ENCODE results near the gene MPPED1. TPM values are rescaled to one million over a fixed set of nuclear protein-coding genes. Genes with fewer than 3 reads are reported as not detected.

MPPED1 gene
- total RNA-seq, 2 donors from 2014 or later, result 0.11 to 0.59 TPM

DNA sequence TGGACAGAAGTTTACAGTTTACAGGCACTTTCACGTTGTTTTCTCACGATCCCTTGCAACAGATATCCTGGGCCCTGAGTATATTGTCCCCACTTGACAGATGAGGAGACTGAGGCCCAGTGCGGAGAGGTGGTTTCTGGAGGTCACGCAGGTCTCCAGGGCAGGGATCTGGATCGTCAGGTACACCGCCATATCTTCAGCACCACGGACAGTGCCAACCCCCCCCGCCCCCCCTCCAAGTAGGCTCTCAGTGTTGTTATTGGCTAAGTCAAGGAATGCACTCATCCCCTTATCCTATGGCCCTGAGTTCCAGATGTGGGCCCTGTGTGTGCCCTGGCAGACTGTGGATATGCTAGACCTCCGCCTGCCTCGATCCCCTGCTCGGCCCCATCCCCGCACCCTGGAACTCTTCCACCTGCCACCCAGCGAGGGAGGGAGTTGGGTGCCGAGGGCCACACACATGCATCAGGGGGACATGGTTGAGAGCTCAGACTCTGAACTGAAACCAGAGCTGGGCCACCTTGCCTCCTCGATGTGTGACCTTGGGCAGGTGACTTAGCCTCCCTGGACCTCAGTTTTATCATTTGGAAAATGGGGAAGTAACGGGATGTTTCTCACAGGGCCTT, 37.5 kb downstream of the MPPED1 start:
- TF ChIP-seq, protein P1, sequence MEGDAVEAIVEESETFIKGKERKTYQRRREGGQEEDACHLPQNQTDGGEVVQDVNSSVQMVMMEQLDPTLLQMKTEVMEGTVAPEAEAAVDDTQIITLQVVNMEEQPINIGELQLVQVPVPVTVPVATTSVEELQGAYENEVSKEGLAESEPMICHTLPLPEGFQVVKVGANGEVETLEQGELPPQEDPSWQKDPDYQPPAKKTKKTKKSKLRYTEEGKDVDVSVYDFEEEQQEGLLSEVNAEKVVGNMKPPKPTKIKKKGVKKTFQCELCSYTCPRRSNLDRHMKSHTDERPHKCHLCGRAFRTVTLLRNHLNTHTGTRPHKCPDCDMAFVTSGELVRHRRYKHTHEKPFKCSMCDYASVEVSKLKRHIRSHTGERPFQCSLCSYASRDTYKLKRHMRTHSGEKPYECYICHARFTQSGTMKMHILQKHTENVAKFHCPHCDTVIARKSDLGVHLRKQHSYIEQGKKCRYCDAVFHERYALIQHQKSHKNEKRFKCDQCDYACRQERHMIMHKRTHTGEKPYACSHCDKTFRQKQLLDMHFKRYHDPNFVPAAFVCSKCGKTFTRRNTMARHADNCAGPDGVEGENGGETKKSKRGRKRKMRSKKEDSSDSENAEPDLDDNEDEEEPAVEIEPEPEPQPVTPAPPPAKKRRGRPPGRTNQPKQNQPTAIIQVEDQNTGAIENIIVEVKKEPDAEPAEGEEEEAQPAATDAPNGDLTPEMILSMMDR (conservative IDR thresholded peaks at IDR 0.05), result no peak
- no peaks in the 10 kb centered on the region for H3K36me3 ChIP-seq (ENCODE audit: control insufficient read depth, insufficient read depth, low read length)
- Mint-ChIP-seq H3K9me3 (no peaks in the 10 kb centered on the region), H3K27ac (no peak overlapping the region), H3K27me3 (ENCODE audit: insufficient read depth) (no peaks in the 10 kb centered on the region), H3K4me1 (no peaks in the 10 kb centered on the region), H3K4me3 (no peak overlapping the region), H3K36me3 (ENCODE audit: low read depth) (no peaks in the 10 kb centered on the region)
- no peak overlapping the region for H3K9ac ChIP-seq (ENCODE audit: extremely low read depth, low read length, poor library complexity, severe bottlenecking)
- peak; percentile 91 for DNase-seq
- WGBS, 2 experiments (ENCODE audit: insufficient coverage in 1 of 2, insufficient read length in 1 of 2), result 75 to 93% methylated on average over 10 to 16 of the region's 16 CpGs
- no peaks in the 10 kb centered on the region for H3K4me1 ChIP-seq (ENCODE audit: control insufficient read depth, insufficient read depth, low read length)
- H3K27me3 ChIP-seq (ENCODE audit: control insufficient read depth, insufficient read depth, low read length, poor library complexity, severe bottlenecking), result no peaks in the 10 kb centered on the region
- no peak overlapping the region for H3K4me3 ChIP-seq (ENCODE audit: low read length)
- H3K27ac ChIP-seq (ENCODE audit: low read depth, low read length), result no peak overlapping the region
- no peaks in the 10 kb centered on the region for H3K9me3 ChIP-seq (ENCODE audit: control insufficient read depth, low read length)

DNA sequence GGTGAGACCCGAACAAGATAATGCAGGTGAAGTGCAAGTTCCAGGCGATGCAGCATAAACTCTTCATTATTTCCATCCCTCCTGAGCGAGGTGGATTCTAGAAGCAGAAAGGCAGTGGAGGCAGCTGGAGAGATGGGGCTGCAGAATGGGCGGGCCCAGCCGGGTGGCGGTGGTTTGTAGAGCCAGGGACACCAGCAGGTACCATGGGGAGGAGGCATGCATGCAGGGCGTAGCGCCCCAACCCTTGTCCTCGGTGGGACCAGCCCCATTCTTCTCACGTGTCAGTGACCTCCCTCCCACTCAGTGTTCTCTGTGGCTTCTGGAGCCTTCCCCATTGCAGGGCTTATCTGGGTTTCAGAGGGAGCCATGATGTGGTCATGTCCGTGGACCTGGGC, 38.0 kb downstream of the MPPED1 start:
- no peak overlapping the region for H3K9ac ChIP-seq (ENCODE audit: extremely low read depth, low read length, poor library complexity, severe bottlenecking)
- TF ChIP-seq, protein P1 (conservative IDR thresholded peaks at IDR 0.05), result no peak

DNA sequence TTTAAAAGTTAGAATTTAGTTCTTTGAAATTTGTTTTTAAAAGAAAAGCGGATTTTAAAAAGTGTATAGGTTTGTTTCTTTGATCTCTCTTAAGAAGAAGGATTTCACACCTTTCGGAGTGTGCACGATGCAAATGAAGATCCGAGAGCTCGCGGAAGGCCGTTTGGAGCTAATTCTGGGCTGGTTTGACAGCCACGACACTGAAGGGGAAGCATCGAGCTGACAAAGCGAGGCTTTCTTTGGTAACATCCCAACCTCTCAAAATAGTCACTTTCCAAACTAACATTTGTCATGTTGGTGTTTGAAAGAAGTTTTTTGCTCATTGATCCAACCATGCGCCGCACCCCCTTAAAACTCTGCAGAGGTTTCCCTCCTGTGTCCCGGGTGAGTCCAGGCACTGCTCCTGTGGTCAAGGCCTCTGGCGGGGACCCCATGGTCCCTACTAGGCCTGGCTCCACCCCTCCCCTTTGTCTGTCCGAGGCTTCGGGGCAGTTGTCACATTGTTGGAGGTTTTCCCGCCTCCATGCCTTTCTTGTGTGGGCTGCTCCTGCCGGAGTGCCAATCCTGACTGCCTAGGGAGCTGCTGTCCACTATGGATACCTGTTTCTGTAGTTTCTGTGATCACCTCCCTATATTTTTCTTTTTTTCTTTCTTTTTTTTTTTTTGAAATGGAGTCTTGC, 39.7 kb downstream of the MPPED1 start:
- H3K36me3 ChIP-seq (ENCODE audit: control insufficient read depth, insufficient read depth, low read length), result no peaks in the 10 kb centered on the region
- no peak for DNase-seq
- 81 to 86% methylated on average over 17 to 18 of the region's 18 CpGs for WGBS, 2 experiments (ENCODE audit: insufficient coverage in 1 of 2, insufficient read length in 1 of 2)
- H3K4me3 ChIP-seq (ENCODE audit: low read length), result no peak overlapping the region
- peaks cover 4% of the 10 kb centered on the region for H3K27me3 ChIP-seq (ENCODE audit: control insufficient read depth, insufficient read depth, low read length, poor library complexity, severe bottlenecking)
- H3K9ac ChIP-seq (ENCODE audit: extremely low read depth, low read length, poor library complexity, severe bottlenecking), result no peak overlapping the region
- no peak overlapping the region for H3K27ac ChIP-seq (ENCODE audit: low read depth, low read length)
- H3K9me3 ChIP-seq (ENCODE audit: control insufficient read depth, low read length), result no peaks in the 10 kb centered on the region
- TF ChIP-seq, protein P1 (conservative IDR thresholded peaks at IDR 0.05), result no peak
- Mint-ChIP-seq H3K27ac (no peak overlapping the region), H3K36me3 (ENCODE audit: low read depth) (no peaks in the 10 kb centered on the region), H3K4me3 (no peak overlapping the region), H3K9me3 (no peaks in the 10 kb centered on the region), H3K4me1 (no peaks in the 10 kb centered on the region), H3K27me3 (ENCODE audit: insufficient read depth) (no peaks in the 10 kb centered on the region)
- H3K4me1 ChIP-seq (ENCODE audit: control insufficient read depth, insufficient read depth, low read length), result no peaks in the 10 kb centered on the region

More for the DNA sequence above, 38.0 kb downstream of the MPPED1 start:
- H3K27me3 Mint-ChIP-seq (ENCODE audit: insufficient read depth), result no peaks in the 10 kb centered on the region
- no peaks in the 10 kb centered on the region for H3K4me1 Mint-ChIP-seq
- Histone ChIP-seq H3K27me3 (ENCODE audit: control insufficient read depth, insufficient read depth, low read length, poor library complexity, severe bottlenecking) (no peaks in the 10 kb centered on the region), H3K4me3 (ENCODE audit: low read length) (no peak overlapping the region), H3K27ac (ENCODE audit: low read depth, low read length) (no peak overlapping the region), H3K36me3 (ENCODE audit: control insufficient read depth, insufficient read depth, low read length) (no peaks in the 10 kb centered on the region), H3K4me1 (ENCODE audit: control insufficient read depth, insufficient read depth, low read length) (no peaks in the 10 kb centered on the region), H3K9me3 (ENCODE audit: control insufficient read depth, low read length) (no peaks in the 10 kb centered on the region)
- DNase-seq, result no peak
- WGBS, 2 experiments (ENCODE audit: insufficient coverage in 1 of 2, insufficient read length in 1 of 2), result 86 to 88% methylated on average over 5 to 11 of the region's 11 CpGs
- H3K4me3 Mint-ChIP-seq, result no peak overlapping the region
- no peak overlapping the region for H3K27ac Mint-ChIP-seq
- H3K36me3 Mint-ChIP-seq (ENCODE audit: low read depth), result no peaks in the 10 kb centered on the region
- H3K9me3 Mint-ChIP-seq, result no peaks in the 10 kb centered on the region
